ENCODE measurements around the gene PYURF. TPM values are rescaled to one million over a fixed set of nuclear protein-coding genes. Genes with fewer than 3 reads are reported as not detected.

Gene PYURF, protein sequence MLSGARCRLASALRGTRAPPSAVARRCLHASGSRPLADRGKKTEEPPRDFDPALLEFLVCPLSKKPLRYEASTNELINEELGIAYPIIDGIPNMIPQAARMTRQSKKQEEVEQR
- total RNA-seq (2021; ENCODE audit: unreplicated experiment) (37.6 TPM), Bru-seq, nascent RNA (percentile 76 among the genes with signal in this experiment), BruChase-seq, experiment 1, labeled RNA remaining after a 2-hour chase (percentile 83 among the genes with signal in this experiment), BruChase-seq, experiment 2, labeled RNA remaining after a 6-hour chase (percentile 96 among the genes with signal in this experiment)
- 47.2 TPM for polyA plus RNA-seq (2012; ENCODE audit: insufficient read length)
- long read RNA-seq, transcript PYURF-201 (2 exons, 1,361 nt) = major isoform, 111 of 111 reads
- long read RNA-seq, partial matches to known transcripts = 0 of 111 reads
- long read RNA-seq, other reads (novel, unspliced or antisense) = 0 of 111 reads

DNA sequence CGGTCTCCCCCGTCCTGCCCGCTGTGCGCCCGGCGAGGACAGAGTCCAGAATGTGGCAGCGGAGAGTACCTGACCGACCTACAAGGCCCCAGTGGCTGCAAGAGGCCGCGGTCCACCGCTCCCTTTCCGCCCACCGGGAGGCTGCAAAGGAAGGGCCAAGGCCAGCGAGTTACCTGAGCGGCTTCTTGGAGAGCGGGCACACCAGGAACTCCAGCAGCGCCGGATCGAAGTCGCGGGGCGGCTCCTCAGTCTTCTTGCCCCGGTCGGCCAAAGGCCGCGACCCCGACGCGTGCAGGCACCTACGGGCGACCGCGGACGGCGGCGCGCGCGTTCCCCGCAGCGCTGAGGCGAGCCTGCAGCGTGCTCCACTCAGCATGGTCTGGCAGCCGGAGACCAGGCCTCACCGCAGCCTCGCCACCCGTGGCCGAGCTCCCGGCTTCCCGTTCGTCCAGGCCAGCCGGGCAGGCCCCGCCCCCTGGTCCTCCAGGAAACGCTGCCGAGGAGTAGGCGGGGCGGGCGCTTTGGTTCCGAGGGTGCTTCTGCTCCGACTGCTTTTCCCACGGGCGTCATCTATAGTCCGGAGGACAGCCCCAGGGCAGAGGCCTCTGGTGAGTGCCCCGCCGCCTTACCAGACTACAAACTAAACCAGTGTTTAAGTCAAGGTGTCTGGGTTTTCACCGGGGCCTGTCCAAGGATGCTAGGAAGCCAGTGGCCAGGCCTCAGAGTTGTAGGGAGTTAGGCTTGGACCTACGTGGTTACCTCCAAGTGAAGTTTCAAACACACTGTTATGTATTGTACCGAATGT, at the start of gene PYURF:
TSS of gene PYURF (minus strand) at position 452 of the 805 bp plus-strand sequence. CDS start at position 376, 76 bp downstream.
- peaks cover 6% of the 10 kb centered on the region for H3K36me3 ChIP-seq (ENCODE audit: control insufficient read depth, insufficient read depth, low read length)
- TF ChIP-seq, protein P1, sequence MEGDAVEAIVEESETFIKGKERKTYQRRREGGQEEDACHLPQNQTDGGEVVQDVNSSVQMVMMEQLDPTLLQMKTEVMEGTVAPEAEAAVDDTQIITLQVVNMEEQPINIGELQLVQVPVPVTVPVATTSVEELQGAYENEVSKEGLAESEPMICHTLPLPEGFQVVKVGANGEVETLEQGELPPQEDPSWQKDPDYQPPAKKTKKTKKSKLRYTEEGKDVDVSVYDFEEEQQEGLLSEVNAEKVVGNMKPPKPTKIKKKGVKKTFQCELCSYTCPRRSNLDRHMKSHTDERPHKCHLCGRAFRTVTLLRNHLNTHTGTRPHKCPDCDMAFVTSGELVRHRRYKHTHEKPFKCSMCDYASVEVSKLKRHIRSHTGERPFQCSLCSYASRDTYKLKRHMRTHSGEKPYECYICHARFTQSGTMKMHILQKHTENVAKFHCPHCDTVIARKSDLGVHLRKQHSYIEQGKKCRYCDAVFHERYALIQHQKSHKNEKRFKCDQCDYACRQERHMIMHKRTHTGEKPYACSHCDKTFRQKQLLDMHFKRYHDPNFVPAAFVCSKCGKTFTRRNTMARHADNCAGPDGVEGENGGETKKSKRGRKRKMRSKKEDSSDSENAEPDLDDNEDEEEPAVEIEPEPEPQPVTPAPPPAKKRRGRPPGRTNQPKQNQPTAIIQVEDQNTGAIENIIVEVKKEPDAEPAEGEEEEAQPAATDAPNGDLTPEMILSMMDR (IDR thresholded peaks at IDR 0.05) = no peak
- TF ChIP-seq TCF7L2 (IDR thresholded peaks at IDR 0.05; ENCODE audit: low read depth, low read length) (no peak), POLR2AphosphoS5 (IDR thresholded peaks at IDR 0.05; ENCODE audit: low read depth, low read length) (peak; percentile 76)
- peak within 1 kb of the TSS; percentile 85 for H3K27ac ChIP-seq (ENCODE audit: low read length)
- DNase-seq (ENCODE audit: low read depth, low spot score) (no peak), ATAC-seq (peak; percentile 99)
- peak within 1 kb of the TSS; percentile 82 to 87 for H3K4me3 ChIP-seq (ENCODE audit: low read depth in 2 of 2, low read length in 2 of 2)
- ChIA-PET CTCF (interaction anchor here (1.6 kb wide), 1 partner anchor 304 kb away, joined by 5 read pairs; no protein-coding TSS in a partner anchor), POLR2A (interaction anchor here (0.7 kb wide), 1 partner anchor 69 kb away, joined by 3 read pairs; no protein-coding TSS in a partner anchor)
- no peaks in the 10 kb centered on the region for H3K9me3 ChIP-seq (ENCODE audit: control insufficient read depth, insufficient read depth, low read depth, low read length)
- in situ Hi-C loops (cut with HindIII; ENCODE audit: low pct_unique_long_range_greater_than_20kb, low sequenced_read_pairs) (no loop called here), intact Hi-C loops (cut with micrococcal nuclease; ENCODE audit: unreplicated experiment) (no loop called here)
- H3K4me1 ChIP-seq (ENCODE audit: control insufficient read depth, insufficient read depth, low read length) = peaks cover 3% of the 10 kb centered on the region
- BruUV-seq (replicated peaks) = no TSS peak
- no peaks in the 10 kb centered on the region for H3K27me3 ChIP-seq (ENCODE audit: control insufficient read depth, insufficient read depth, low read length)

GRCh38 chr4:88570001-88570400, 46.4 kb upstream of the PYURF start:
- intact Hi-C loops (cut with micrococcal nuclease; ENCODE audit: unreplicated experiment) = no loop called here
- CTCF ChIA-PET = no interaction called here
- no peaks in the 10 kb centered on the region for H3K27me3 ChIP-seq (ENCODE audit: control insufficient read depth, insufficient read depth, low read length)
- BruUV-seq (replicated peaks) = no TSS peak
- DNase-seq (ENCODE audit: low read depth, low spot score) (no peak), ATAC-seq (no peak)
- no peaks in the 10 kb centered on the region for H3K4me1 ChIP-seq (ENCODE audit: control insufficient read depth, insufficient read depth, low read length)
- POLR2A ChIA-PET = no interaction called here
- no peak overlapping the region for H3K27ac ChIP-seq (ENCODE audit: low read length)
- no peak overlapping the region for H3K4me3 ChIP-seq (ENCODE audit: low read depth in 2 of 2, low read length in 2 of 2)
- no peaks in the 10 kb centered on the region for H3K9me3 ChIP-seq (ENCODE audit: control insufficient read depth, insufficient read depth, low read depth, low read length)
- TF ChIP-seq, protein P1 (IDR thresholded peaks at IDR 0.05) = no peak
- TF ChIP-seq POLR2AphosphoS5 (IDR thresholded peaks at IDR 0.05; ENCODE audit: low read depth, low read length) (no peak), SIN3A (IDR thresholded peaks at IDR 0.05; ENCODE audit: borderline replicate concordance, insufficient read depth, low read depth, low read length) (no peak), TCF7L2 (IDR thresholded peaks at IDR 0.05; ENCODE audit: low read depth, low read length) (no peak), REST (IDR thresholded peaks at IDR 0.05; ENCODE audit: insufficient read depth in 1 of 2, low read depth in 2 of 2, low read length in 1 of 2) (no peak)
- in situ Hi-C loops (cut with HindIII; ENCODE audit: low pct_unique_long_range_greater_than_20kb, low sequenced_read_pairs) = no loop called here
- H3K36me3 ChIP-seq (ENCODE audit: control insufficient read depth, insufficient read depth, low read length) = no peaks in the 10 kb centered on the region

All from Panc1 (cell line).